CD14-positive monocyte (primary cell): ENCODE results near the gene UVRAG. TPM values are rescaled to one million over a fixed set of nuclear protein-coding genes. Genes with fewer than 3 reads are reported as not detected.

ENCODE experiments used
- DNase-seq, 3 donors: peaks; one replicate each; pipeline ENCODE4 v3.0.0-alpha.2; 2011 to 2022
- H2AFZ ChIP-seq: 2 replicates; pipeline ENCODE4 v1.6.0; 2012; ENCODE audit warnings: mild to moderate bottlenecking, low read depth, low read length, inconsistent platforms; ENCODE audit not compliant: insufficient read depth, poor library complexity, severe bottlenecking
- H3K27ac ChIP-seq, 2 donors: 1 replicate in 1 of 2; 2 replicates in 1 of 2; pipeline ENCODE4 v1.5.1; 2012 to 2013; ENCODE audit warnings: low read length in 2 of 2, control low read depth in 1 of 2, inconsistent platforms in 1 of 2, low read depth in 1 of 2, mild to moderate bottlenecking in 1 of 2
- H3K27me3 ChIP-seq, 2 donors: one replicate each; pipeline versions ENCODE4 v1.6.0 to v1.6.1; 2011 to 2013; ENCODE audit warnings: low read length in 2 of 2; ENCODE audit not compliant: control insufficient read depth in 2 of 2, insufficient read depth in 2 of 2
- H3K36me3 ChIP-seq, 2 donors: replicated peaks in 1 of 2; 1 replicate in 1 of 2; 2 replicates in 1 of 2; pipeline versions ENCODE4 v1.5.1 to v1.6.1; 2012 to 2013; ENCODE audit warnings: low read length in 2 of 2, control low read depth in 1 of 2, inconsistent platforms in 1 of 2, mild to moderate bottlenecking in 1 of 2; ENCODE audit not compliant: insufficient read depth in 2 of 2, control insufficient read depth in 1 of 2
- H3K4me1 ChIP-seq, 2 donors: 1 replicate in 1 of 2; 2 replicates in 1 of 2; pipeline versions ENCODE4 v1.5.1 to v1.6.1; 2012 to 2013; ENCODE audit warnings: low read length in 2 of 2, control low read depth in 1 of 2, inconsistent platforms in 1 of 2, mild to moderate bottlenecking in 1 of 2, moderate library complexity in 1 of 2; ENCODE audit not compliant: insufficient read depth in 2 of 2, control insufficient read depth in 1 of 2
- H3K4me2 ChIP-seq: replicated peaks from 2 replicates; pipeline ENCODE3; 2012; ENCODE audit warnings: low read length, moderate library complexity, mild to moderate bottlenecking; ENCODE audit not compliant: poor library complexity, severe bottlenecking; ENCODE audit errors: extremely low read depth
- H3K4me3 ChIP-seq, 3 experiments: fragments of 200-600 bp in 1 of 3; sonication (generic) in 1 of 3; replicated peaks in 1 of 3; 1 replicate in 2 of 3; 2 replicates in 1 of 3; pipeline ENCODE4 v1.5.1; 2011 to 2013; ENCODE audit warnings: low read length in 3 of 3, mild to moderate bottlenecking in 3 of 3, control low read depth in 2 of 3, low read depth in 2 of 3, inconsistent platforms in 1 of 3, moderate library complexity in 1 of 3
- H3K79me2 ChIP-seq: 2 replicates; pipeline ENCODE4 v1.6.0; 2012; ENCODE audit warnings: mild to moderate bottlenecking, control low read depth, inconsistent platforms, low read length, moderate library complexity; ENCODE audit not compliant: insufficient read depth
- H3K9ac ChIP-seq: 2 replicates; pipeline ENCODE4 v1.6.0; 2017; ENCODE audit warnings: low read length, mild to moderate bottlenecking; ENCODE audit not compliant: insufficient read depth, poor library complexity, severe bottlenecking
- H3K9me3 ChIP-seq, 2 donors: replicated peaks in 1 of 2; 1 replicate in 1 of 2; 2 replicates in 1 of 2; pipeline versions ENCODE4 v1.5.1 to v1.6.1; 2012 to 2013; ENCODE audit warnings: low read length in 2 of 2, control low read depth in 1 of 2; ENCODE audit not compliant: control insufficient read depth in 1 of 2, insufficient read depth in 1 of 2
- H4K20me1 ChIP-seq: 2 replicates; pipeline ENCODE4 v1.6.0; 2012; ENCODE audit warnings: mild to moderate bottlenecking, low read length, control low read depth, moderate library complexity; ENCODE audit not compliant: insufficient read depth
- H3K27ac Mint-ChIP-seq, 7 donors: one replicate each; pipeline ENCODE4 v1.8.0; 2020; ENCODE audit warnings: mild to moderate bottlenecking in 7 of 7, mixed read lengths in 7 of 7, moderate library complexity in 6 of 7, inconsistent platforms in 2 of 7
- H3K27me3 Mint-ChIP-seq, 3 donors: one replicate each; pipeline ENCODE4 v1.8.0; 2021 to 2022; ENCODE audit warnings: low read depth in 3 of 3, mild to moderate bottlenecking in 3 of 3, mixed read lengths in 3 of 3, moderate library complexity in 3 of 3, inconsistent platforms in 1 of 3
- H3K36me3 Mint-ChIP-seq, 2 donors: one replicate each; pipeline ENCODE4 v1.8.0; 2020; ENCODE audit warnings: mixed read lengths in 2 of 2, inconsistent platforms in 1 of 2, mild to moderate bottlenecking in 1 of 2
- H3K4me1 Mint-ChIP-seq: one replicate; pipeline ENCODE4 v1.8.0; 2020; ENCODE audit warnings: mild to moderate bottlenecking, mixed read lengths
- H3K4me3 Mint-ChIP-seq, 2 donors: one replicate each; pipeline ENCODE4 v1.8.0; 2020; ENCODE audit warnings: mild to moderate bottlenecking in 2 of 2, mixed read lengths in 2 of 2, moderate library complexity in 1 of 2
- H3K9me3 Mint-ChIP-seq, 7 donors: one replicate each; pipeline ENCODE4 v1.8.0; 2020 to 2022; ENCODE audit warnings: mixed read lengths in 7 of 7, mild to moderate bottlenecking in 6 of 7, moderate library complexity in 6 of 7, inconsistent platforms in 2 of 7
- whole genome bisulfite sequencing: methylation state at CpG from one replicate; pipeline ENCODE4 v1.1.5; 2013; ENCODE audit warnings: missing lambda C conversion rate; ENCODE audit not compliant: insufficient coverage; 5-methylcytosine and 5-hydroxymethylcytosine counted together
- intact Hi-C, 2 donors: fragments of 100-400 bp; cut with micrococcal nuclease; formaldehyde crosslinking; loops; one replicate each; pipeline versions ENCODE4 v1.15.0 to v1.15.1; 2023
- polyA plus RNA-seq, 3 donors: library from polyadenylated mRNA; depleted of rRNA in 1 of 3; unstranded in 2 of 3; stranded (reverse) in 1 of 3; fragments of 300-500 nt in 2 of 3; fragments of >200 nt in 1 of 3; fragmentation: Illumina TruSeq in 2 of 3; gene quantifications; 1 replicate in 2 of 3; 2 replicates in 1 of 3; pipeline ENCODE4 v1.2.3, GENCODE V29; 2012 to 2021
- TF ChIP-seq, protein P1 (sequence below): fragments of 200-600 bp; IDR thresholded peaks from one replicate; pipeline ENCODE4 v1.8.0; 2022; ENCODE audit warnings: antibody characterized with exemption, mild to moderate bottlenecking

Gene UVRAG
- polyA plus RNA-seq, 3 donors, result 13.7 to 20.5 (median 20.0) TPM

DNA sequence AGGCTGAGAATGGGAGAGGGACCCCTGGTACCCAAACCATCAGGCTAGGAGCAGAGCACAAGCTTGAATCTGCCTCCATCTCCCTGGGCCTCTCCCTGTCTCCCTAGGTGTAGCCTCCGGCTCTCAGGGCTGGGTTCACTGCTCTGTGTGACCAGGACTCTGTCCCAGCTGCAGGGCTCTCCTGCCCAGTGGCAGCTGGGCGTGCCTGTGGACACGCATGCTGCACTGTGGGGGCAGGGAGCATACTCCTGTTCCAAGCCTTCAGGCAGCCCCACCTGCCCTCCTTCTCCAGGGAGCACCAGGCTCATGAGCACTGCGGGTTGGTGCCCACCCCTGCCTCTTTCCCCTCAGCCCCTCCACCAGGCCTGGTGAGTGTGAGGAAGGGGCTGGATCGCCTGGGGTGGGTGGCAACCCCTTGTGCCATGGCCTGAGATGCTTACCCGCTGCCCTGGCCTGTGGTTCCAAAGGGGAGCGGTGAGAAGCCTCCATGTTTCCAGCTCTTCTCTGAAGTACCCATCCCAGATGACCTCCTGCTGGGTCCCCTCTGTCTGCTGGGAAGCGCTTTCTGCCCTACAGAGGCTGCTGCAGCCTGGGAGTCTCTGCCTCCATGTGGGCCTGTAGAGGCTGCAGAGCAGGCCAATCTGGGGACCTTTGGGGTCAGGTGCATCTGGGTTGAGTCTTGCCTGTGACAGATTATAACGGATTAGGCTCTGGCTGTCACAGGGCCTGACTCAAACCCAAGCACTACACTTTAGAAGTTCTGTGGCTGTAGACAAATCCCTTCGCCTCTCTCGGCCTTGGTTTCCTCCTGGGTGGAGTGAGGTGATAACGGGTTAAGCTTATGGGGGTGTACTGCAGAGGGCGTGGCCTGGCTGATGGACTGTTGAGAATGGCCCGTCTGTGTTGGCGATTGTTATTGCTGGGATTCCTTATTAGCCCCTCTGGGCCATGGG, 347.6 kb downstream of the UVRAG start:
- no peak for DNase-seq
- intact Hi-C loops, result no loop called here
- no peak overlapping the region for H3K4me3 Mint-ChIP-seq

DNA sequence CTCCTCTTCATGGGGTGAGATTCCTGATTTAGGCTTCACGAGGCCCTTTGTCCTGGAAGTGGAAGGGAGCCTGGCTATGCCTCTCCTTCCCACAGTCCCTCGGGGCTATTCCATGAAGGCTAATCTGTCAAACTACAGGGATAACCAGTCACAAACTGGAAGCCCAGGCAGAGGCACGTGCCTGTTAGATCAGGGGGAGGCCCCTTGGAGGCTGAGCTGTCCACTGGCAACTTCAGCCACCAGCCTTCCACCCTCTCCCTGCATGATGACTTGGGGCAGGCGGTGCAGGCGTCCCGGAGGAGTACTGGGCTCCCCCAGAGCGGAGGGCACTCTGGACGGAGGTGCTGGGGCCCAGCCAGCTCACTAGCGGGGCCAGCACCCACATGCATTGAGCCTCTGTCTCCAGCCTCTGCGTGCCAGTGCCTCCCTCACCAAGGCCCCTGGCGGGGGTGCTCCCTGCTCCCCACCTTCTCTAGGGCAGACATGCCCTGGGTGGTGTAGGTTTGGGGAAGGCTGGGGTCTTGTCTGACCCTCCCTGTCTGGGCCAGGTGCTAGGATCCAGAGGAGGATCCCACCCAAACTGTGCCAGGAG, 348.4 kb downstream of the UVRAG start:
- TF ChIP-seq, protein P1, sequence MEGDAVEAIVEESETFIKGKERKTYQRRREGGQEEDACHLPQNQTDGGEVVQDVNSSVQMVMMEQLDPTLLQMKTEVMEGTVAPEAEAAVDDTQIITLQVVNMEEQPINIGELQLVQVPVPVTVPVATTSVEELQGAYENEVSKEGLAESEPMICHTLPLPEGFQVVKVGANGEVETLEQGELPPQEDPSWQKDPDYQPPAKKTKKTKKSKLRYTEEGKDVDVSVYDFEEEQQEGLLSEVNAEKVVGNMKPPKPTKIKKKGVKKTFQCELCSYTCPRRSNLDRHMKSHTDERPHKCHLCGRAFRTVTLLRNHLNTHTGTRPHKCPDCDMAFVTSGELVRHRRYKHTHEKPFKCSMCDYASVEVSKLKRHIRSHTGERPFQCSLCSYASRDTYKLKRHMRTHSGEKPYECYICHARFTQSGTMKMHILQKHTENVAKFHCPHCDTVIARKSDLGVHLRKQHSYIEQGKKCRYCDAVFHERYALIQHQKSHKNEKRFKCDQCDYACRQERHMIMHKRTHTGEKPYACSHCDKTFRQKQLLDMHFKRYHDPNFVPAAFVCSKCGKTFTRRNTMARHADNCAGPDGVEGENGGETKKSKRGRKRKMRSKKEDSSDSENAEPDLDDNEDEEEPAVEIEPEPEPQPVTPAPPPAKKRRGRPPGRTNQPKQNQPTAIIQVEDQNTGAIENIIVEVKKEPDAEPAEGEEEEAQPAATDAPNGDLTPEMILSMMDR, result no peak
- Histone ChIP-seq H3K79me2 (no peaks in the 10 kb centered on the region), H3K4me2 (no peak overlapping the region), H3K4me3 (no peak overlapping the region), H2AFZ (no peak overlapping the region), H3K27me3 (no peaks in the 10 kb centered on the region), H3K27ac (no peak overlapping the region), H3K4me1 (no peaks in the 10 kb centered on the region), H3K9ac (no peak overlapping the region), H3K9me3 (no peaks in the 10 kb centered on the region), H3K36me3 (no peaks in the 10 kb centered on the region), H4K20me1 (no peaks in the 10 kb centered on the region)
- Mint-ChIP-seq H3K36me3 (no peaks in the 10 kb centered on the region), H3K4me3 (no peak overlapping the region), H3K4me1 (no peaks in the 10 kb centered on the region), H3K27ac (no peak overlapping the region), H3K9me3 (peaks cover 0 to 1% (median 0%) of the 10 kb centered on the region in 7 donors), H3K27me3 (peaks cover 1 to 6% (median 2%) of the 10 kb centered on the region in 3 donors)
- DNase-seq, result no peak
- WGBS, result 92% methylated on average over 10 of the region's 11 CpGs
- intact Hi-C loops, result no loop called here

More for the DNA sequence above, 347.6 kb downstream of the UVRAG start:
- H3K27ac ChIP-seq, result no peak overlapping the region
- H4K20me1 ChIP-seq, result no peaks in the 10 kb centered on the region
- Mint-ChIP-seq H3K27ac (no peak overlapping the region), H3K27me3 (peaks cover 0 to 4% (median 1%) of the 10 kb centered on the region in 3 donors), H3K9me3 (peaks cover 0 to 1% (median 0%) of the 10 kb centered on the region in 7 donors), H3K36me3 (no peaks in the 10 kb centered on the region), H3K4me1 (no peaks in the 10 kb centered on the region)
- H3K79me2 ChIP-seq, result no peaks in the 10 kb centered on the region
- no peaks in the 10 kb centered on the region for H3K27me3 ChIP-seq
- H3K4me1 ChIP-seq, result no peaks in the 10 kb centered on the region
- H3K36me3 ChIP-seq, result no peaks in the 10 kb centered on the region
- no peak overlapping the region for H3K9ac ChIP-seq
- H3K4me2 ChIP-seq, result no peak overlapping the region
- H3K4me3 ChIP-seq, result no peak overlapping the region
- TF ChIP-seq, protein P1, result no peak
- no peaks in the 10 kb centered on the region for H3K9me3 ChIP-seq
- no peak overlapping the region for H2AFZ ChIP-seq
- 93% methylated on average over 9 of the region's 15 CpGs for WGBS
